GM18505 (cell line): ENCODE data around the gene ZFAND2B.
A peak's percentile ranks its signal among the peaks of the same experiment; 100 is the strongest.
"Not testable (repeated sequence)": the region's sequence is repeated elsewhere in the genome, so short reads cannot be mapped to it uniquely, and the experiment has no call there.

Experiments used
- ATAC-seq: cut with Tn5 transposase; IDR thresholded peaks from one replicate; pipeline ENCODE4 v1.9.1; 2021; ENCODE audit not compliant: unreplicated experiment
- POLR2A ChIP-seq: IDR thresholded peaks from 4 replicates; pipeline ENCODE4 v1.6.1; 2011; ENCODE audit warnings: borderline replicate concordance; ENCODE audit not compliant: insufficient read depth, insufficient read length; ENCODE audit errors: extremely low read depth

ZFAND2B gene

DNA sequence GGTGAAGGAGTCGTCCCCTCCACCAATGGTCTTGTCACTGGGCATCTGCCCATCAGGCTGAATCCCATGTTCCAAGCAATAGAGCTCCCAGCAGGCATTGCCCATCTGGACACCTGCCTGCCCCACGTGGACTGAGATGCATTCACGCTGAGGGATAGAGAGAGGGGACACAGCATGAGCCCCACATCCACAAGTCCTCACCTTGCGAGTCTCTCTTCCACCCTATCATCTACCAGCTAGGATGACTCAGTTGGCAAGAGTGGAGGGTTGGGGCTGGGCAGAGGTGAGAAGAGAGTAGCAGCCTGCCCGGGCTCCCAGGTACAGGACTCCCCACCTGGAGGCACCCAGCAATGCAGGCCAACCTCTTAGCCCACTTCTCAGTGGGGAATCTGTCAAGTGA is 45.5 kb downstream of the ZFAND2B start:
- no peak for ATAC-seq
- TF ChIP-seq POLR2A = no peak

DNA sequence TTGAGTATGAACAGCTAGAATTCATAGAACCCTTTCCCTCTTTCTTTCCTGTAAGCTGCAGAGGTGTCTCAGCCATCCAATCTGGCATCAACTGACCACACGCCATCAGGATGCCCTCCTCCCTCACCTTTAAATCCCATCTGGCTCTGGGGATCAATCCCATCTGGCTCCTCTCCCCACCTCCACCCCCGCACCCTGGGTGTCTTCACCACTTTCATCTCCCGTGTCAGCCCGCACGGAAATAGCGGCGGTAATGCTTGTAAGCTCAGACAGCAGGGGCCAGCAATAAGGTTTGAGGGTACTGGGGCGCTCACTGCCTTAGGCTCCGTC is 46.0 kb downstream of the ZFAND2B start:
- no peak for TF ChIP-seq POLR2A
- ATAC-seq = no peak

DNA sequence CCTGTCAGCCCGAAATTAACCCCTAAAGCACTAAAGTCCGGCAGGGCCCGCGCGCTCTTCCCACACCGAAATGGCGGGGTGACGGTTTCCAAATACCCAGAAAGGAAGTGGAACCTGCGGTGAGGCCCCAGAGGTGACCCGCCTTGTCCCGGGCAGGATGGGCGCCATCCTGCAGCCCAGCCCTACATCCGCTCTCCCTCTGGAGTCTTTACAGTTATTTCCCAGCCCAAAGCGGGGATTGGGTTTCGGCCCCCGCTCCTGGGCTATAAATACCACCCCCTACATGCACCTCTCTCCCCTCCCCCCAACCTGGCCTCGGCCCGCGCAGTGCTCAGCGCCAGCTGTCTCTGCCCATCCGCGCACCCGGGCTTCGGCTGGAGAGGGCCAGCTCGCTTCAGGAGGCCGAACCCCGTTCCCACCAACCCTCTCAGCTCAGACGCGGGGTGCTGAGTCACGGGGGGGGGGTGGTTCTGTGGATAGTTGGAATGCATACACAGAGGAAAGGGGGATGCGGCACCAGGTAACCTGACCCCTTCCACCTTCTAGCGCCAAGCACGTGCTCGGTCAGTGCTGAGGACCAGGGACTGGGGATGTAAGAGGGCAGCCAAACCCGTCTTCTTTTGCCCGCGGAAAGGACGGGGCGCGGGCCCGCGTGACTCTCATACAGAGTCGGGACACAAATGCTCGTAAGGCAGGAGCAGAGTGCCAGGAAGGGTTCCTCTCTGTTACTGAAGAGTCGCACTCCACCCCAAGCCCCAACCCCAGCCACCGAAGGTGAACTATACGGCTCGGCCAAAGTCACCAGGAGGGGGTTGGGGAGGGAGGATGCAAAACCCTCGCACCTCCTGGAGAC is 46.5 kb downstream of the ZFAND2B start, which contains the start of gene TUBA4B:
Gene TUBA4B, plus strand, starts transcription at position 344 of the 853 bp plus-strand sequence. Its CDS starts 165 bp downstream, at position 509.
- ATAC-seq = no peak

DNA sequence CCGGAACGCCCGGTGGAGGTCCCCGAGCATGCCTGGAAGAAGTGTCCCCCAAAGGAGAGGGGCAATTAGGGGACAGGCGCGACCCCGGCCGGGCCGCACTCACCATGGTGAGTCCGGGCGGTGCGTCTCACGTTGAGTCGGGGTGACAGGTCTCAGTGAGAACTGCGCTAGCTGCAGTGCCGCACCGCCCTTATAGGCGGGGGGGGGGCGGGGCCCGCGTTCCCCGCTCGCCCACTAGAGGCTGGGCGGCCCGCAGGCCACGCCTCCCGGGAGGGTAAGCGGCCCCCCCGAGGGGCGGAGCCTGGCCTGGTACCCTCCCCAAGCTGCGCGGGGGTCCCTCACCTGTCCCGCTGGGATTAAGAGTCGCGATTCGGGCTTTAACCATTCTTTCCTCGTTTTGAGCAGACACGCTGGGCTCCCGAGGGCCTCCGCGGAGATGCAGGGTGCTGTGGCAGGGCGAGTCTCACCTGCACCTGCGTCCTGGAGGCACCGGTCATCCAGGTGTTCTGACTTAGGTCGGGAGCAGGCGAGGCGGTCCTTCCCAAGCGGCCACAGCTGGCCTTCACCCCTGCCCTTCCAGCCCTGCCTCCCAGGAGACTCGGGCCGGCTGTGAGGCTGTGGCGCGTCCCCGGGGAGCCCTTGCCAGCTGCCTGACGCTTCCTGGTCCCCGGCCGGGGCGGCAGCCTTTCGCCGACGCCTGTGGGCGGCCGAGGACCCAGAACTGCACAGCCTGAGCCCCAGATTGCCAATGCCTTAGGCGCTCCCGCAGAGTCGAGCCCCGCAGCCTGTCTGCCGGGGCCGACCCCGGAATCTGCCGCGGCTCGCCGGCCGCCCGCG is 47.4 kb downstream of the ZFAND2B start, which contains the start of gene TUBA4A:
Gene TUBA4A, minus strand, starts transcription at position 166 of the 837 bp plus-strand sequence. Its CDS starts 60 bp downstream, at position 106.
- peak; percentile 50 for ATAC-seq
- TF ChIP-seq POLR2A = peak; percentile 99

More for the DNA sequence above, 46.5 kb downstream of the ZFAND2B start, which contains the start of gene TUBA4B:
- peak; percentile 40 for TF ChIP-seq POLR2A

DNA sequence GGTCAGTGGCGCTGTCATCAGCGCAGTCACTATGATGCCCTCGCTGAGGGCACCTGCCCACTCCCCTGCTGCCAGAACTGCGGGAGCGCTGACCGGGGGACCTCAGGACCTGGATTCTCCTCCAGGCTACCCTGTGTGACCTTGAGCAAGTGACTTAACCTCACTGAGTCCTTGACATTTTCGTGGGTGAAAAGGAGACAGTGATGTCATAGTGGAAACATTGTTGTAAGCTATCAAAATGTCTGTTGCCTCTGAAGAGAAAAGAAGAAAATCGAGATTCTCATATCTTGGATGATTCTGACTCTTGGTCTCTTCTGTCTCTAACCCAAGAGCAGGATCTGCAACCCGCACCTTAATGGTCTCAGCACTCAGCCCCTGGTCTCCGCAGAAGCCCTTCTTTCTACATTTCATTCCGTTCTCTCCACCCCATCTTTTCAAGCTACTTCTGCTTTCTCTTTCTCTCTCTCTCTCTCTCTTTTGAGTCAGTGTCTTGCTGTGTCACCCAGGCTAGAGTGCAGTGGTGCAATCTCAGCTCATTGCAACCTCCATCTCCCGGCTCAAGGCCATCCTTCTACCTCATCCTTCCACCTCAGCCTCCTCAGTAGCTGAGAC is 48.1 kb downstream of the ZFAND2B start:
- TF ChIP-seq POLR2A = no peak
- no peak for ATAC-seq

DNA sequence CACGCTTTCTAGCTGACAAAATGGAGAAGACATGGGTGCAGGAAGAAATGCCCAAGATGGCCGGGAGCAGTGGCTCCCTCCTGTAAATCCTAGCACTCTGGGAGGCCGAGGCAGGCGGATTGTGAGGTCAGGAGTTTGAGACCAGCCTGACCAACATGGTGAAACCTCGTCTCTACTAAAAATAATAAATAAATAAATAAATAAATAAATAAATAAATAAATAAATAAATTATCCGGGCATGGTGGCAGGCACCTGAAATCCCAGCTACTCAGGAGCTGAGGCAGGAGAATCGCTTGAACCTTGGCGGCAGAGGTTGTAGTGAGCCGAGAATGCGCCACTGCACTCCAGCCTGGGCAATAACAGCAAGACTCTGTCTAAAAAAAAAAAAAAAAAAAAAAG is 52.4 kb downstream of the ZFAND2B start:
- ATAC-seq = not testable (repeated sequence)
